ENCODE results near the gene UPK3A.
"Not testable (repeated sequence)": the region's sequence is repeated elsewhere in the genome, so short reads cannot be mapped to it uniquely, and the experiment has no call there.

The UPK3A gene

DNA sequence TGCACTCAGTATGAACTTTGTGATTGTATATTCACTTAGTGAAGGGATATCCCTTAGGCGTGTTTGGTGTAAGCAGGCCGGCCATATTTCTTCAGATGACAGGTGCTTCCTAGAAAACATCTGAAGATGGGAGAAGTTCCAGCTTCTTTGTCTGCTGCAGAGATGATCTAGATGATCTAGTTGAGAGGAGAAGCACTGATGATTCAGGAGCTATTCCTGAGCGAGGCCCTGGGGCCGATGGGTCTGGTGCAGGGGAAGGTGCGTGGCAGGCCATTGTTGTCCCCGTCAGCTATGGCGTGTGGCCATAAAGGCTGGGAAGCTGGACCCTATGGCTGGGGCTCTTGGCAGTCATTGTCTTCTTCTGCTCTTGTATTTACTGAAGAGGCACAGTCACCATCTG lies 38.9 kb downstream of the UPK3A start:
- Mint-ChIP-seq H3K4me1 (ENCODE audit: low read depth in 2 of 2) (peaks cover 31 to 41% of the 10 kb centered on the region in 2 donors), H3K9me3 (no peaks in the 10 kb centered on the region), H3K27me3 (no peaks in the 10 kb centered on the region), H3K4me3 (peak overlapping the region in 1 of 2 donors; percentile 34), H3K36me3 (ENCODE audit: insufficient read depth) (peaks cover 59% of the 10 kb centered on the region), H3K27ac (peak overlapping the region; percentile 63 to 81)
- DNase-seq (no peak), ATAC-seq (replicated peaks) (no peak)

DNA sequence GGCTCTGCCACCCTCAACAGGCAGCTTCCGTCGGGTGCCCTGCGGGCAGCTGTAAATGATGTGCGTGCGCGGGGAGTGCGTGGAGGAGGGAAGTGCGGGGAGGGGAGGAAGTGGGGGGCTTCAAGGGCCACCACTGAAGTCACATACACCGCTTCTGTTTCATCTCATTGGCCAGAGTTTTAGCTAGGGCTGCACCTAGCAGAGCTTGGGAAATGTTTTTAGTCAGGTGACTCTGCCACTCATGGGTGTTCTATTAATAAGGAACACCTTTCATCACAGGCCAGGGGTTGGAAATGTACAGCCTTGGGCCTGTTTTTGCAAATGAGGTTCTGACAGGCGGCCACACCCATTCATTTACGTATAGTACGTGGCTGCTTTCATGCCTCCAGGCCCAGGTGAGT lies 39.6 kb downstream of the UPK3A start:
- H3K27me3 Mint-ChIP-seq: no peaks in the 10 kb centered on the region
- H3K9me3 Mint-ChIP-seq: no peaks in the 10 kb centered on the region
- no peak for ATAC-seq (replicated peaks)
- H3K36me3 Mint-ChIP-seq (ENCODE audit: insufficient read depth): peaks cover 58% of the 10 kb centered on the region
- DNase-seq: no peak
- no peak overlapping the region for H3K4me3 Mint-ChIP-seq
- peaks cover 24 to 35% of the 10 kb centered on the region in 2 donors for H3K4me1 Mint-ChIP-seq (ENCODE audit: low read depth in 2 of 2)
- H3K27ac Mint-ChIP-seq: peak overlapping the region; percentile 63 to 81

DNA sequence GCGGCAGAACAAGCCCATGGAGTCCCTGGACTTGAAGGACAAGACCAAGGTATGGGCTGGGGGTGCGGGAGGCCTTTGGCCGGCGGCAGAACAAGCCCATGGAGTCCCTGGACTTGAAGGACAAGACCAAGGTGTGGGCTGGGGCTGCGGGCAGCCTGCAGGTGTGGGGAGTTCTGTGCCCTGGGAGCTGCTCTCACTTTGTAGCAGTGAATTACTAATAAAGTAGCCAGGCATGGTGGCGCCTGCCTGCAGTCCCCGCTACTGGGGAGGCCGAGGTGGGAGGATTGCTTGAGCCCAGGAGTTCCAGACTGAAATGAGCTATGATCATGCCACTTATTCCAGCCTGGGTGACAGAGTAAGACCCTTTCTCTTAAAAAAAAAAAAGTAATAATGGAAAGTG lies 43.5 kb downstream of the UPK3A start:
- H3K4me1 Mint-ChIP-seq (ENCODE audit: low read depth in 2 of 2): peaks cover 11 to 22% of the 10 kb centered on the region in 2 donors
- peak overlapping the region in 1 of 2 donors; percentile 54 for H3K27ac Mint-ChIP-seq
- H3K4me3 Mint-ChIP-seq; ATAC-seq (replicated peaks); DNase-seq; H3K27me3 Mint-ChIP-seq; H3K9me3 Mint-ChIP-seq: not testable (repeated sequence)
- H3K36me3 Mint-ChIP-seq (ENCODE audit: insufficient read depth): peaks cover 72% of the 10 kb centered on the region

DNA sequence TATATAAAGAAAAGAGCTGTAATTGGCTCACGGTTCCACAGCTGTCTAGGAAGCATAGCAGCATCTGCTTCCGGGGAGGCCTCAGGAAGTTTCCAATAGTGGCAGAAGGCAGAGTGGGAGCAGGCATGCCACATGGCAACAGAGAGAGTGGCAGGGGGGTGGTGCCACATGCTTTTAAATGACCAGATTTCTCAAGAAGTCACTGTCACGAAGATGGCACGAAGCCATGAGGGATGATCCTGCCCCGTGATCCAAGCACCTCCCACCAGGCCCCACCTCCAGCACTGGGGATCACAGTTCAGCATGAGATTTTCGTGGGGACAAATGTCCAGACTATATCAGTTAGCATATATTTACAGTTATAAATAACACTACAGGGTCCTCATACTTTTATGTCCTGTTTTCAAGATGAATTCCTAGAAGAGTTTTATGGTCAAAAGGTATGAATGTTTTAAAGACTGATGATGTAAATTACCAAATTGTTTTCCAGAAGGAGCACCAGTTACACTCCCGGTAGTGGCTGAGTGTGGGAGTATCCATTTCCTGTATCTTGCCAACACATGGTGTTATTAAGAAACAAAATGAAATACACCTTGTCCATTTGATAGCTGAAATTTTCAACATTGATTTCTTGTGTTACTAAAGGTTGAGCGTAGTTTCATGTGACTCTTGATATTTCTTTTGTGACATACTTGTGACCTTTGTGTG lies 44.2 kb downstream of the UPK3A start:
- peak overlapping the region; percentile 54 to 57 for H3K27ac Mint-ChIP-seq
- peaks cover 10 to 19% of the 10 kb centered on the region in 2 donors for H3K4me1 Mint-ChIP-seq (ENCODE audit: low read depth in 2 of 2)
- no peak overlapping the region for H3K4me3 Mint-ChIP-seq
- DNase-seq (no peak), ATAC-seq (replicated peaks) (no peak)
- H3K36me3 Mint-ChIP-seq (ENCODE audit: insufficient read depth): peaks cover 66% of the 10 kb centered on the region
- H3K9me3 Mint-ChIP-seq: no peaks in the 10 kb centered on the region
- H3K27me3 Mint-ChIP-seq: no peaks in the 10 kb centered on the region

DNA sequence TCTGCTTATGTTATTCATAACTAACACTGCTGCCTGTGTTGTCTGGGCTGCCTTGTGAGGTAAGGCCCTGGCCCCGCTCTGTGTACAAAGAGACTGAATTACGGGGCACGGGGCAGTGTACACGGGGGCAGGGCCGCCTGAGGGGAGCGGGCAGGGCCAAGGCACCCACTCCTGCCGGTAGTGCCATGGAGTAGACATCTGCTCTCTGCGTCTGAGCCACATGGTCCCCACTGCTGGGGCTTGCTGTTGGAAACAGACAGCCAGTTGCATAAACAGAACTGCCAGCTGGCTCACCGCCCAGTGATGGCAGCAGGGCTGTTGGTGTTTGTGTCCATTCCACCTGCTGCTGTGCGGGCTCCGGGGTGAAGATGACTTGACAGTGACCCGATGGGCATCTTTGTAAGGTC lies 44.8 kb downstream of the UPK3A start:
- Mint-ChIP-seq H3K36me3 (ENCODE audit: insufficient read depth) (peaks cover 63% of the 10 kb centered on the region), H3K4me3 (no peak overlapping the region), H3K27ac (peak overlapping the region; percentile 54 to 57), H3K9me3 (no peaks in the 10 kb centered on the region), H3K27me3 (no peaks in the 10 kb centered on the region), H3K4me1 (ENCODE audit: low read depth in 2 of 2) (peaks cover 15 to 22% of the 10 kb centered on the region in 2 donors)
- DNase-seq (no peak), ATAC-seq (replicated peaks) (no peak)

DNA sequence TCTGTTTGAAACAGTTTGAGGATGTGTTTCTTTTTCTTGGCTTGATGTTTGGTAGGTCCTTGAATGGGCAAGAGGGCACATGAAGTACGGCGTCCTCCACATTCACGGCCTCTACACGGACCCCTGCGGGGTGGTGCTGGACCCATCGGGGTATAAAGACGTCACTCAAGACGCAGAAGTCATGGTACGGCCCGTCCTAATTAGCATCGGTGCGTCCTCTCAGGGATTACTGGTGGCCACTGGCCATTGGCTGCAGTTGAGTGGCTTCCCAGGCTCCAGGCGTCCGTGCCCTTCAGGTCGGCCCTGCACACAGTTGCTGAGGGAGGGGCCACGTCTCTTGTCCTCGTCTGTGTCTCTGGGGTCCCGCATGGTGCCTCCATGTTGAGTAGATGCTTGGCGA lies 45.8 kb downstream of the UPK3A start:
- no peaks in the 10 kb centered on the region for H3K9me3 Mint-ChIP-seq
- H3K27ac Mint-ChIP-seq: peak overlapping the region; percentile 28 to 63
- DNase-seq (no peak), ATAC-seq (replicated peaks) (no peak)
- no peak overlapping the region for H3K4me3 Mint-ChIP-seq
- no peaks in the 10 kb centered on the region for H3K27me3 Mint-ChIP-seq
- H3K36me3 Mint-ChIP-seq (ENCODE audit: insufficient read depth): peaks cover 64% of the 10 kb centered on the region
- peaks cover 10 to 18% of the 10 kb centered on the region in 2 donors for H3K4me1 Mint-ChIP-seq (ENCODE audit: low read depth in 2 of 2)

DNA sequence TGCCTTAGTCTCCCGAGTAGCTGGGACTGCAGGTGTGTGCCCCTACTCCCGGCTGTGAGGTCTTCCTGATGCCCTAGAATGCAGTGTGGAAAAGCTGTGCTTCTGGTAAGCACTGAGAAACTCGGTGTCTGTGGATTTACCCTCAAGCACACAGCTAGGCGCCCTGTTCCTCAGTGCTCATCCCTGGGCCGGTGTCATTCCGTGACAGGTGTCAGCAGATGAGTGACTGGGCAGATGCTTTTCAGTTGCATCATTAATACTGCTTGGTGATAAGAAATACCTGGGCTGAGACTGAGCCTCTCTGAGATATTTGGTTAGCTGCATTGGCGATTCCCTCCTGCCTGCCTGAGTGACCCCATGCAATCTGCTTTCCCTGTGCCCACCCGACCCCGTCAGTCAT lies 46.7 kb downstream of the UPK3A start:
- Mint-ChIP-seq H3K4me3 (no peak overlapping the region), H3K36me3 (ENCODE audit: insufficient read depth) (peaks cover 59% of the 10 kb centered on the region), H3K27me3 (no peaks in the 10 kb centered on the region), H3K4me1 (ENCODE audit: low read depth in 2 of 2) (peaks cover 8 to 15% of the 10 kb centered on the region in 2 donors), H3K9me3 (no peaks in the 10 kb centered on the region), H3K27ac (peak overlapping the region; percentile 28 to 63)
- no peak for DNase-seq
- no peak for ATAC-seq (replicated peaks)

DNA sequence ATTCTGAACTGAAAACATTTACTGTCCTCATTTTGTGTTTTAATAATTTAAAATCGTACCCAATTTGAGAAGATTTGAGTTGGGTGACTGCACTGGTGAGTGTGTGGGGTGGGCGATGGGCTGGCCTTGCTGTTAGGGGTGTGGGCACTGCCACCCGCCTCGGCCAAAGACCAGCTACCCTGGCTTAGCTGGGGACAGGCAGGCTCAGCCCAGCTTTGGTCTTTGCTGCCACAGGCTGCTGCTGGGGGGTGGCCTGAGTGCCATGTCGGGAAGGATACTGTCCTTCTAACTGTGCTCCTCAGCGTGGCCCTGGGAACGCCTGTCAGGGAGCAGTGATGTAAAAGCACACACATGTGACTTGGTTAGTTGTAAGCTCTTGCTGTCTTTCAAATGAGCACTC lies 47.3 kb downstream of the UPK3A start:
- H3K4me1 Mint-ChIP-seq (ENCODE audit: low read depth in 2 of 2): peaks cover 9 to 15% of the 10 kb centered on the region in 2 donors
- H3K27me3 Mint-ChIP-seq: no peaks in the 10 kb centered on the region
- peak overlapping the region; percentile 28 to 63 for H3K27ac Mint-ChIP-seq
- DNase-seq (no peak), ATAC-seq (replicated peaks) (no peak)
- no peak overlapping the region for H3K4me3 Mint-ChIP-seq
- no peaks in the 10 kb centered on the region for H3K9me3 Mint-ChIP-seq
- H3K36me3 Mint-ChIP-seq (ENCODE audit: insufficient read depth): peaks cover 60% of the 10 kb centered on the region

DNA sequence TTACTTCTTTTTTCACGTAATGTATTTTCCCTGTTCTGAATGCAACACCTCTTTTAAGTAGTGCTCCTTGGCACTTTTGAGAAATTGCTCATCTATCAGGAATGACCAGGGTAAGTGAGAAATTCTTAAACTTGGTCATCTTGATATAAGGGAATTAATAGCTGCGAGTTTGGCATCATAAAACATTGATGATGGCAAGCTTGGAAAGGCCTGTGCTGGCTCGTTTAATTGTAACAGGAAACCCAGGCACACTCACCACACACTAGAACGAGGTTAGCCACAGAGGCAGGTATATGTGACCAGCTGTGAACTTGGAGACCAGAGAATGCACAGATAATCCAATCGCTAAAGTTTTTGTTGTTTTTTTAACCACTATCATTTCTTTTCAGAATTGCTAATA lies 49.3 kb downstream of the UPK3A start:
- peaks cover 9 to 15% of the 10 kb centered on the region in 2 donors for H3K4me1 Mint-ChIP-seq (ENCODE audit: low read depth in 2 of 2)
- DNase-seq (no peak), ATAC-seq (replicated peaks) (peak; percentile 88)
- H3K27me3 Mint-ChIP-seq: no peaks in the 10 kb centered on the region
- peak overlapping the region; percentile 10 to 35 for H3K4me3 Mint-ChIP-seq
- peak overlapping the region; percentile 55 to 81 for H3K27ac Mint-ChIP-seq
- no peaks in the 10 kb centered on the region for H3K9me3 Mint-ChIP-seq
- H3K36me3 Mint-ChIP-seq (ENCODE audit: insufficient read depth): peaks cover 63% of the 10 kb centered on the region

DNA sequence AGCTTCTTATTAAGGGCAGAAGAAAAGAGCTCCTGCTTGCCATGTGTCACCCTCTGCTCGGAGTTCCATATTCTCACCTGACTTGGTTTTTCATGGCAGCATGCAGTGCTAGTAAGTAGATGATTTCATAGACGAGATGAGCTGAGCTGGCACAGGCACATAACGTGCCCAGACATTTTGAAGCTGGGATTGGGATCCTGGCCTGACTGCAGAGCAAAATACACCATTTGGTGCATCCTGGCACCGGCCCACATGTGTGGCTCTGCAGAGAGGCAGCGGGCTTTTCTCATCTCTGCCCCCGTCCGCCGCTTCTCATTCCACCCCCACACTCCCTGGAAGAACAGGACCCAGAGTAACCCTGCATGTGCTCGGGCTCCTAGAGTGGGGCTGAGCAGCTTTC lies 49.8 kb downstream of the UPK3A start:
- Mint-ChIP-seq H3K9me3 (no peaks in the 10 kb centered on the region), H3K4me3 (peak overlapping the region; percentile 10 to 35), H3K4me1 (ENCODE audit: low read depth in 2 of 2) (peaks cover 9 to 15% of the 10 kb centered on the region in 2 donors), H3K27me3 (no peaks in the 10 kb centered on the region), H3K27ac (peak overlapping the region; percentile 55 to 81), H3K36me3 (ENCODE audit: insufficient read depth) (peaks cover 64% of the 10 kb centered on the region)
- DNase-seq (no peak), ATAC-seq (replicated peaks) (peak; percentile 11)

DNA sequence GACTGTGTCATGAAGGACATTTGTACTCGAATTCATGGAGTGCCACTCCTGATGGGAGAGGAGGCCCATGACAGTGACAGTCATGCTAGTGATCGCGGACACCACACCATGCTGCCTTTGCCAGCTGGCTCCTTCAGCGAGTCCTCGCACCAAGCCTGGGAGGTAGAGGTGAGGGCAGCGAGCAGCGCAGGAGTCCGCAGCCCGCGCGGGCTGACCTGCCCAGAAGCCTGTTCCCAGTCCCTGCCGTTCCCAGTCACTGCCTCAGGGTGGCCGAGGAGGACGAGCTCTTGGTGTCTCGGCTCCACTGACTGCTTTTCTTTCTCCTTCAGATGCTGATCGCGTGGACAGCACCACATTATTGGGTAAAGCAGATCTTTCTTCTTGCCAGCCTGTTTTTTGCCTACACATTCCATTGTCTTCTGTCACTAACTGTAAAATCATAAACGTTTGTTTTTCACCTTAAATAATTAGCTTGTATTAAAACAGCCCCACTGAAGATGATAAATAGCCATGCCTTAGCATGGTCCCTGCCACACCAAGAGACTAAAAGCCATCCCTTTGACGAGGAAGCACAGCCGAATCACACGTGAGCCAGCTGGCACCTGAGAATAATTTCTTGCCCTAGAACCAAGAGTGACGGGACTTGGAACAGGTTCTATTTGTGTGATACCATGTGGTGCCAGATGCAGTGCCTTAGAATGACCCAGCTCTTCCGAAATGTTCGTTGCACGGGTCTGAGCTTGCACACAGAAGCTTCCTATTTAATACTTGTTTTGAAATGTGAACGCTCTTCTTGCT lies 50.5 kb downstream of the UPK3A start:
- H3K27me3 Mint-ChIP-seq: no peaks in the 10 kb centered on the region
- H3K36me3 Mint-ChIP-seq (ENCODE audit: insufficient read depth): peaks cover 68% of the 10 kb centered on the region
- H3K9me3 Mint-ChIP-seq: no peaks in the 10 kb centered on the region
- H3K4me3 Mint-ChIP-seq: no peak overlapping the region
- peaks cover 9 to 15% of the 10 kb centered on the region in 2 donors for H3K4me1 Mint-ChIP-seq (ENCODE audit: low read depth in 2 of 2)
- DNase-seq: no peak
- H3K27ac Mint-ChIP-seq: peak overlapping the region in 1 of 2 donors; percentile 81
- ATAC-seq (replicated peaks): no peak

DNA sequence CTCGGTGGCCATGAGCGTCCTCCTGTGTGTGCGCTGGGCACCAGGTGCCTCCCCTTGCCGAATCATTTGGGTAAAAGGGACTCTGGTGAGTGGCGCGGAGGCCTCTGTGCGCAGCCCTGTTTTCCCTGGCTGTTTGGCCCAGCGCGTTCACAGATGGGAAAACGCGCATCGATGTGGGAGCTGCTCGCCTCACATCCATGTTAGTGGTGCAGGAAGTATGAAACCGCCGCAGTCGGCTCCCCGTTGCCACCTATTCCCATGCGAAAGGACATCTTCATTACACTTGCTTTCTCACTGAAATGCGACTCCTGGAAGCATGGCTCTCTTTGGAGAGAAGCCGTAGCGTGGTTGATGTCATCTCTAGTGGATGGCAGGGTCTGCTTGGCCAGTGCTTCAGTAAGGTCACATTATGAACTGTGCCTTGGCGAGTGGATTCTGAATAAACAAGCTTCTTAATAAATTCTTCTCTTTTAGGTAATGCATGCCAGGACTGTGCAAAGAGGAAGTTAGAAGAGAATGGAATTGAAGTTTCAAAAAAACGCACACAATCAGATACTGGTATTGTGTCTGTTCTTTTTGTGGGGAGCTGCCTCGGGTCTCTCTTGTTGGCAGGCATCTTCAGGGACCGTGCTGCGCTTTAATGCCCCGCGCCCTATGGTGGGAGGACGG lies 51.2 kb downstream of the UPK3A start:
- Mint-ChIP-seq H3K4me1 (ENCODE audit: low read depth in 2 of 2) (peaks cover 12 to 15% of the 10 kb centered on the region in 2 donors), H3K9me3 (no peaks in the 10 kb centered on the region), H3K4me3 (no peak overlapping the region), H3K27ac (peak overlapping the region in 1 of 2 donors; percentile 67), H3K27me3 (no peaks in the 10 kb centered on the region), H3K36me3 (ENCODE audit: insufficient read depth) (peaks cover 68% of the 10 kb centered on the region)
- ATAC-seq (replicated peaks): no peak
- no peak for DNase-seq

DNA sequence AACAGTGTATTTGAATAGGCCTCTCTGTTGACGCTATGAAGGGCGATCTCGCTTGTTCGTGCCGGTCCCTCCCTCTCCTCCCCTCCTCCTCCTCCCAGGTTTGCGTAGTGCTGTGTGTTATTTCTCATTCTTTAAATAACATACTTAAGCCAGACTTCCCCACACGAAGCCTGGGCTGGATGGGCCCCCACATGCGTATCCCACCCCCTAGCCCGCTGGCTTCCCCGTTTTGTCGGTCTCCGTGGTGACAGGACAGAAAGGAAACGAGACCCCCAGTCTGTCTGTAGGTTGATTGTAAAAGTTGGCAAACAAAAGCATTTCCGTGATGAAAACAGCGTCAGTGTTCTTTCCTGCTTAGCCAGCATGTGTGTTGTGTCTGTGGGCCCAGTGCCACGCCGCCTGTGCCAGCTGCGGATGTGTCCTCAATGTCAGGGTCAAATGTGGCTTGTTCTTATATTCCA lies 52.3 kb downstream of the UPK3A start:
- H3K4me1 Mint-ChIP-seq (ENCODE audit: low read depth in 2 of 2): peaks cover 12 to 15% of the 10 kb centered on the region in 2 donors
- H3K27me3 Mint-ChIP-seq: no peaks in the 10 kb centered on the region
- DNase-seq: no peak
- H3K4me3 Mint-ChIP-seq: no peak overlapping the region
- peaks cover 67% of the 10 kb centered on the region for H3K36me3 Mint-ChIP-seq (ENCODE audit: insufficient read depth)
- ATAC-seq (replicated peaks): no peak
- H3K9me3 Mint-ChIP-seq: no peaks in the 10 kb centered on the region
- H3K27ac Mint-ChIP-seq: peak overlapping the region; percentile 67 to 70

Data from effector memory CD8-positive, alpha-beta T cell (primary cell).